ELF-1 (cell line): Measurements from ENCODE around the gene LRP8.

Source experiments
- DNase-seq: peaks from one replicate; pipeline ENCODE4 v3.0.0-alpha.2; 2016; ENCODE audit warnings: low read depth, low spot score

Gene LRP8

DNA sequence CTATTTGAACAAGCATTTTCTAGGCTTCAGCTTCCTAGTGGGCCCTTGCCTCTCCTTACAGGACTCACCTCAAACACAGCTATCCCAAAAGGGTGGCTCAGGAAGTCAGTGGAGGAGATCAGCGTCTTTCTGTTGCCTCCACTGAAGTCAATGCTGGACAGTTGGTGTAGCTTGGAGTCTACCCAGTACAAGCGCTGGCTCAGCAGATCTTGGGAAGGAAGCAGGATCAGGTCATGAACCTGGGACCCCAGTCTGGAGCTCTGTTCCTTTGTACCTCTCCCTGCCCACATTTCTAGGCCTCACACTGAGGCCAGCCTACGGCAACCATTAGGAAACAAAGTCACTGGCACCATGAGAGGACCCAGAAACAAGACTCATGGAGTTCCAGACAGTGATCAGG, 65.9 kb downstream of the LRP8 start:
- no peak for DNase-seq

DNA sequence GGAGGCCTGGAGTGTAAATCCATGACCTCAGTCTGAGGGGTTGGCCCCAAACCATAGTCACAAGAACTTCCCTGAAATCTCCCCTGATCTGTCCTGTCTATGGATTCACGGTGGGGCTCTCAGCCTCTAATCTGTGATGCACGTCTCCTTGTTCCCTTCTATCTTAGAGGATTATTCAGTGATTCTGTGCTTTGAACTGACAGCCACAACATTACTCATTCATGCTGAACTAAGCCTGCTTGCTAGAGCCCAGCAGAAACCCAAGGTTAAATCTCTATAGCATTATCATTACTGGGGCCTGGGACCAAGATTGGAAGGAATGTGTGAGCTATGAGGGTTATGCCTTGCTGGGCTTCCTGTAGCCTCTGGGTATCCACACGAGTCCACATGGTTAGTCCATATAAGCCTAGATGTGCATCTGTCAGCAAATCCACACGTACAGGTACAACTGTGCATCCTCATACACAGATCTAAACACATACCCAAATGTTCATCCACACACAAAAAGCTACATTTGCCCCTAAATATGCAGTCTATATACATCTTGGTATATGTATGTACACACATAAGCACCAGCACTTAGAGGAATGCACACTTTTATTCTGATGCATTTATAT, 67.1 kb downstream of the LRP8 start:
- DNase-seq, result no peak

DNA sequence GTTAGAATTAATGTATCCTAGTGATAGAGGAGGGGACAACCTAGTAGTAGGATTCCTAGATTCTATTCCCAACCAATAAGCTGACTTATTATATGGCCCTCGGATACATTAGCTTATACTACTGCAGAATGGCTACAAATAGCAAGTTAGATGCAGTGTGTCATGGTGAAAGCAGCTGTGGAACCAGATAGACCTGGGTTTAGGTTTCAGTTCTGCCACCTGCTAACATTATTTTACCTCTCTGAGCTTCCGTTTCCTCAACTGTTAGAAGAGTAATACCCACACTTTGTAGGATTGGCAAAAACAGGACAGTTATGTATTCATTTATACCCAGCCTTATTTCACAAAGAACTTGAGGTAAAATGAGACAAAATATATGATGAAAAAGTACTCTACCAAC, 67.9 kb downstream of the LRP8 start:
- no peak for DNase-seq

DNA sequence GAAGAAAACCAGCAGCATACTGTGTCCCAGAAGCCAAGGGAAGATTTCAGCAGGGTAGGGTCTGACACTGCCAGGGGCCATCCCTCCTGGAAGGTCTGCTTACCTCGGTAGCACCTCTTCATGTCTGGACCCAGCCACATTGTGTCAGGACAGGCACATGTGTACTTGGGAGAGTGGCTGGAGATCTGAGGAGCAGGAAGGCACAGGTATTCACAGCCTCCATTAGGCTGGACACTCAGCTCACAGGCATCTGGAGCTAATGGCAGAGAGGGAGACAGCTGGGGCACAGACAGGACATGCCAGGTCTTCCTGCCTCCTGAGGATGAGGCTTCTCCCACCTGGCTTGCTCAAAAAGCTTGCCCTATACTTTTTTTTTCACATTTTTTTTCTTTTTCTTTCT, 69.7 kb downstream of the LRP8 start:
- no peak for DNase-seq

DNA sequence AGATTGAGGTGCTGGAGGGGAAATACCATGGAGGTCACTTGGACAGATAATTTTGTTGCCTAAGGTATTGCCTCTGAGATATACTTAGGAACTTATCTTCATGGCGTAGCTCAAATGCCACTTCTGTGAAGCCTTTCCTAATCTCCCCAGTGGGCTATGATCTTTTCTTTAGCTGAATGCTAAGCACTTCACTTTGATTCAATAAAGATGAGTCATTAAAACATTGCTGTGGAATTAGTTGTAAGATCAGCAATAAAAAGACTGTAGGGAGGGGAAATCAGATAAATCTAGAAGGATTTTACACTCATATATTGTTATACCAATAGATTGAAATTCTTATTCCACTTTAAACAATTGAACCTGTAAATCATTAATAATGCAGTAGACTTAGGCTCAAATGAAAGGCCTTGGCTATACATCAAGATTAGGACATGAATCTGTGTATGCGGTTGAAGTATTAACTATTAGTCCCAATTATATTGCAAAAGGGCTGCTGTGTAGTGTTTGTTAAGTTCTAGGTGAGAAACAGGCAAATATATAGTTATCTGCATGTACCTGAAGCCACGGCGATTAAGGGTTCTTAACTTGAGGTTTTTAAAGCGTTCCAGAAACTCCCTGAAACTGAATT, 70.3 kb downstream of the LRP8 start:
- DNase-seq, result no peak

DNA sequence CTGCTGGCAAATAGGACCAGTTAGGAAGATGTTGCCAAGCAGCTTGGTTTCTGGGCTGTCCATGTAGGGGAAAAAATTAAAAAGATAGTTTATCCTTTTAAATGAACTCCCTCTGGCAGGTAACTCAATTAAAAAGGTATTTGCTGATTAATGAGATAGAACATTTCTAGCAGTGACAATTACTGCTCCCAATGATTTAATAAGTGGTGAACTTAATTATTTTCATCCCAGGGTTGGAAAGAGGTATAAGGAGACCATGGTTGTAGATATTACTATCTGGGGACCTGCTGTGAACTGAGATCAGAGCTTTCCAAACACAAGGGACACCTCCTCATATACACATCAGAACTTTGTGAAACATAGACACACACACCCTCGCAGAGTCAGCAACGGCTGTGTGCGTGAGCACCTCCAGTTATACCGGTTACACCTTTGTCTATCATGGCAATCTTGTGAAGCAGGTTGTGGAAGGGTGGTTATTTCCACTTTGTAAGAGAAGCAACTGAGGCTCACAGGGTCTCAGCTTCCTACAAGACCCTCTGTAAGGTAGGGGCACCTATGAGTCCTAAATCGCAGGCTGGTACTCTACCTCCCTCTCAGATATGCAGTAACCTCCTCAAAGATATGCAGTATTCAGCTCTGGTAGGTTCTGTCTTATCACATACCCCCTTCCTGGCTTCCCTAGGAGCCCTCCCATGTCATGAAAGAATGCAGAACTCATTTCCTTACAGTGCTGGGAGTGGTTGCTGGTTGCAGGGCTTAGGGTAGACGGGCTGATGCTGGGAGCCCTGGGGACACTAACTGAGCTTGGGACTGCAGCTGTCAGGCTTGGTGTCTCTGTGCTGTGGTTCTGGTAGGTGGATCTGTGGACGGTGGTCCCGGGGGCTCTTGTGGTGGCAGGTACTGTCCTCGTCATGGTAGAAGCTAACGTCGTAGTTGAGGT, 71.1 kb downstream of the LRP8 start:
- DNase-seq, result no peak

DNA sequence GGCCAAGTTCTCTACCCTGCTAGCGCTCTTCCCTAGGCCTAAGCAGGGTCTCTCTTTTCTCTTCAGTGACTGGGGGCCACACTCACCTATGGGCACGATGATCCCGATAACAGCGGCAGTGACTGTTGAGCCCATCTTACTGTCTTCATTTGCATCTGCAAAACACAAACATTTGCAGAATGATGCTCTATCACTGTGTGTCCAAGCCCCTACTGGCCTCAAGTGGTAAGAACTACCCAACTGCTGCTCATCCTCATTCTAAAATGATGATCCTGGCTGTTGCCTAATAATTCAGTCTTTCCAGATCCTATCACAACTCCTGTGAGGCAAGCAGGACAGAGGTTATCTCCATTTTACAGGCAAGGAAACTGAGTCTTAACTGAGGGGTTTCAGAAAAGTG, 72.8 kb downstream of the LRP8 start:
- DNase-seq, result no peak

DNA sequence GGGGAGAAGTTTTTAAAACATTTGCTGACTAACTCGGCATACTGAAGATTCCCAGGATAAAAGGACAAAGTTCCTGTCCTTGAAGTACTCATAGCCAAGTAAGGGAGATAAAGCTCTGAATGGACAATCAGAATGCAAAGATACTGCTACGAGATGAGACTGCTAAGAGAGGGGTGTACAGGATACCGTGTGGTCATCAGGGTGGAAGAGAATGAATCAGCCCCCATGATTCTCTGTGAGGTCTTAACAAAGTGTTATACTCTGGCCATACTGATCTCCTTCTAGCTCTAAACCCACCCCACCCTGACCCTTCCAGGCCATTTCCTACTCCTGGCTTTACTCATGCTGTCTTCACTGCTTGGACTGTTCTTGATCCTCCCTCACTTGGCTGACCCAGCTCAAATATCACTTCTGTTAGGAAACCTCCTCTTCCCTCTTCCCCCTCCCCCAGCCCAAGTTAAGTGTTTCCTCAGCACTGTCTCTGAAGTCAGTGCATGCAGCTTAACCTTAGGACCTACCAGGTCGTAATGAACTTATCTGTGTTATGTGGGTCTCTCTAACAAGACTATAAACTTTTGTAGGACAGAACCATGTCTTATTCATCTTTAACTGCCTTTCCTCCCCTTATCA, 73.7 kb downstream of the LRP8 start:
- DNase-seq, result peak; percentile 75

DNA sequence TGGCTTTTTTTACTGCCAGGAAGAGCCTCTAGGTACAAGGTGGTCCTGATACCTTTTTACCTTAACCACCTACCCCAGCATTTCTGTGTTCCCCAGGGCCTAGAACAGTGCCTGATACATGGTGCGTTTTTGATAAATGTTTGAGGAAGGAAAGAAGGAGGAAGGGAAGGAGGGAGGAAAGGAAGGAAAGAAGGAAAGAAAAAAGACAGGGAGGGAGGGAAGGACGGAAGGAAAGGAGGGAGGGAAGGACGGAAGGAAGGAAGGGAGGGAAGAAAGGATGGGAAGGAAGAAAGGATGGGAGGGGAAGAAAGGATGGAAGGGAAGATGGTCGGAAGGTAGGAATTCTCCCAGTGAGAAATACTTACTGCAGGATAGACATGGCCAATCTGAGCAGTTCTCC, 77.5 kb downstream of the LRP8 start:
- DNase-seq, result no peak

DNA sequence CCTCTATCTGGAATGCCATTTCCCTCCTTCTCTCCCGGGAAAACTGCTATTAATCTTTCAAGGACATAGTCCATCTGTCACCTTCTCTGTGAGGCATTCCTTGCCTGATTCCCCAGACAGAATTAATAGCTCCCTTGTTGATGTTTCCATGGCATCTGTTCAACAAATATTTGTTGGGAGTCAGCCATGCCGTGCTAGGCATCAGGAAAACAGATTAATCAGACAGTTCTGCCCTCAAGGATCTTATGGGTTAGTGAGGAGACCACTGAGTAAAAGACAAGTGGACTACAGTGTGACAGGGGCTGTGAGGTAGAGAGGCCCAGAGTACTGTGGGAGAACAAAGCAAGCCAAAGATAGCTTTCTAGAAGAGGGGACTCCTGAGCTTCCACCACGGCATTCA, 78.2 kb downstream of the LRP8 start:
- DNase-seq, result no peak

DNA sequence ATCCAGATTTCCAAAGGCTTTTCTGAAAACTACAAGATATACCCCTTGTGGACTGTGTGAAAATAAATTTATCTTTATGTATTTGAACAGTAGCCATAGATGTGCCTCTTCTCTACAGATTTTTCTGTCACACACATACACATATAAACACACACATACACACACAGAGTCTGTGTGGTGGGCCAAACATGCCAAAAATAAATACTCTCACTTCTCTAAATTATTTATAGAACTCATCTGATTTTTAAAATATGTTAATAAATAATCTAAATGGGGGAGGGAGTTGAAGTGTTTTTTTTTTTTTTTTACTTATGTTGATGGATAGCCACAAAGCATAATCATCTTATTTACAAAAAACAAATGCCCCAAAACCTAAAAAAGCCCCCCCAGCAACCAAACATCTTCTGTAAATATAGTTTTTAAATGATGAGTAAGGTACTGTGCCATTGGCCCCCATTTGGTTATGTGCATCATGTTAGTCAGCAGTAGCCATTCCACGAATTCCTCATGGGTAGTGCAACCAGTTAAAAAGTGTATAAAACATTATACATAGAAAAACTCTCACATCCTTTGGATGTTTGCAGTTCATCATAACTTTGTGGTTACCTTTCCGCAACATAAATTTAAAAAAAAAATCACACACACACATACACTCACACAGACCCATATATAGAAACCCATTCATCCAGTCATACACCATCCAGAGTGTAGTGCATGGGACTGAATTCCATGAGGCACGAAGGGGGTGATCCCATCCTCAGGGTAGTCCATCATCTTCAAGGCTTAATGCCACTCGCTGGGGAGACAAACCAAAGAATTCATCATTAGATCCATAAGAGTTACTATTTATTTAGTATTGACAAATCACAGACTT, 81.4 kb downstream of the LRP8 start:
- DNase-seq, result no peak

DNA sequence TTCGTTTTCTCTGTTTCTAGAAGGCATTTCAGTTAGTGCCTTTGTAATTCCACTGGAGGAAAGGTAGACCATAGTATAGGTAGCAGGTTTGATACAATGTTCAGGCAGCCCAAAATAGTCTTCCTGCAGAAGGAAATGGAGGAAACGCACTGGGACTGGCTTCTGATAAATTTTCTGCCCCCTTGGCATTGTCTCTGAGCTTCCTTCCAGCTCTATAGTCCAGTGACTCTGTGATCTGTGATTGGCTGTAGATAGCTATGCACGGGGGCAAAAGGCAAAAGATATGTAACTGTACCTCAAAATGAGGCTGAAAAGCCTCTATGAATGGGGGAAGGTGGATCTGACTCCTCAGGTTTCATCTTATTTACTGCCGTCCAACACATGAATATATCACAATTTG, 83.7 kb downstream of the LRP8 start:
- DNase-seq, result no peak

DNA sequence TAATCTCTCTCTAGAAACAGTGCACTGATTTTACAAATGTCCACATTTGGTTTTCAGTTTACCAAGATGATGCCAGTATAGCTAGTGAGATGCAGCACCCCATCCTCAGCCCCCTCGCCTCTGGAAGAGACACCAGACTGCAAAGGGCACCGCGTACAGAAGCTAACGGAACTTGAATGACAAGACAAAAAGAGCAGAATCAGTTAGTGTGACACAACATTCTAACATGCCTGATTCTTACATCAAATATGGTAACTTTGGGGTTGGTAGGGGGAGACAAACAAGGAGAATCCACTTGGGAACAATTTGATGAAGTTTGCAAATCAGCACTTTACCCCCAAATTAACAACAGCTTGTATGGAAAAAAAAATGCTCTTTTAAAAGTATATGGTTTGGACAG, 85.5 kb downstream of the LRP8 start:
- DNase-seq, result no peak

DNA sequence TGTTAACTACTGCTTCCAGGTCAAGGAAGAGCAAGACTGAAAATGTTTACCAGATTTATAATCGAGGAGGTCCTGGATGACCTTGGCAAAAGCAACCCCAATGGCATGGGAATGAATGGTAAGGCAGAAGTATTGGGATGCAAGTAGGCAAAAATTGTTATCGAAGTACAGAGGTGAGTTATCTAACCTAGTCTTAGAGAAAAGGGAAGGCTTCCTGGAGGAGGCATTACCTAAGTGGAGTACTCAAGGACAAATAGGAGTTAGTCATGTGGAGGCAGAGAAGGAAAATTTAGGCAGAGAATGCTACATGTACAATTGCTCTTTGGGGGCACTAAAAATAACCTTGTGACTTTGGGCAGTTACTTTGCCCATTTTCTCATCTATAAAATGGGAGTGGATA, 86.0 kb downstream of the LRP8 start:
- no peak for DNase-seq

DNA sequence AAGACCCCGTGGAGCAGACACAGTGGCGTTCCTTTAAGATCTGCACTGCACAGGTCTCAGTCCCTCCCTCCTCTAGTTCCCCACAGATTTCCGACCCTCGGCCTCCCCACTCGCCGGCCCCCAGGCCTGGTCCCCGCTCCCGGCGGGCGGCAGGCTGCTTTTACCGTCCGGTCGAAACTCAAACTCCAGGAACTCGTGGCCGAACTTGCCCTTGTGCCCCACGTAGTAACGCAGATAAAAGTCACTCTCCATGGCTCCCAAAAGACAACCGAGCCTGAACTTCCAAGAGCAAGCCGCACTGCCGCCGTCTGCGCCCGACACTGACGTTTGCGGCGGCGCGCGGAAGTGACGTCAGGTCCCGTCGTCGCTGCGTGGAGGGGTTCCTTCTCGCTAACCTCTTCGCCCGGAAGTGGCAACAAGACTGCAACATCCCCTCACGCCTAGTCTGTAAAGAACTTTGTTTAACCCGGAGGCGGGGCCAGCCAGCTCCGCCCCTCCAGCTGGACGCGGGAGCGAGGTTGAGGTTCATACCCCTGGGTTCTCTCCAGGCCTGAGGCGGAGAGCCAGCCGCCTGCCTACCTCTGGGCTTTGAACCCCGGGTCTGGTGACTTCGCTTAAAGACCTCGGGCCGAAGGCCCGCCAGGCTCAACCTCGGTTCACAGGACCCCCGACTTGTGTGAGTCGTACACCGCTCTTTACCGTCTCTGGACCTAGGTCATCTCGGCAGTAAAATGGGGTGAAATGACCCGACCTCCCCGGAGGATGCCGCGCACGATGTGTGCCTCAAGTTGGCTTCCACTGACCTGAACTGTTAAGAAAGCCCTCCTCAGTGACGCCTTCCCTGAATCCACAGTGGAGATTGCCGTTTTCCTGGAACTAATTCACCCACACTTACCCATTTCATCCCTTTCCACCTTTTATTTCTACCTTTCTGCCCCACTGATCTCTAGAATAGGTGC, 89.4 kb downstream of the LRP8 start, which contains the start of gene MAGOH:
MAGOH (minus strand) TSS at position 322 of the 959 bp plus-strand sequence; CDS start at position 252, 70 bp downstream.
- DNase-seq, result peak; percentile 99

DNA sequence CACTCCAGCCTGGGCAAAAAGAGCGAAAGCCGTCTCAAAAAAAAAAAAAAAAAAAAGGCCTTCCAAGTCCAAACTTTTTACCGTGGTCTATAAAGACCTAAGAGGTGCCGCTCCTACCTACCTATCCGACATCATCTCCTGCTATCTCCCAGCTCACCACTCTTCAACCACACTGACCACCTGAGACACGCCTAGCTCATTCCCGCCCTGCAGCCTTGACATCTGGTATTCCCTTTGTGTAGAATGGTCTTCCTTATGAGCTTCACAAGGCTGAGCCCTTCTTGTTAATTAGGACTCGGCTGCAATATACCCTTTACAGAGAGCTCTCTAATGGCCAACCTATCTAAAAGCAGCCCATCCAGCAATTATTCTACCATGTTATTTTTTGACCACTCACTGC, 90.2 kb downstream of the LRP8 start:
- DNase-seq, result no peak

DNA sequence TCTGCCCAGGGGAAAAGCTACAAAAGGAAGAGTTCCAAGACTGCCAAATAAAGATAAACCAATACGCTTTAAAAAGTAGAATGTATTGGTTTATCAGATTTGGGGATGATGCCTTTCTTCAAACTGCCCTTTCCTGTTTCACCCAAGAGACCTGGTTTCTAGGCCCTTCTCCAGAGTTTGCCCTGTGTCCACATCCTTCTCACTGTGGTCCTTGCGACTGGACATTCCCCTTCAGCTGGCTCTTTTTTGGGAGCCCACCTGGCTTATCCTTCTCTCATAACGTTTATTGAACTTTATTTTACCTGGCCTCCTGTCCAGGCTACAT, 106.9 kb downstream of the LRP8 start:
- no peak for DNase-seq

DNA sequence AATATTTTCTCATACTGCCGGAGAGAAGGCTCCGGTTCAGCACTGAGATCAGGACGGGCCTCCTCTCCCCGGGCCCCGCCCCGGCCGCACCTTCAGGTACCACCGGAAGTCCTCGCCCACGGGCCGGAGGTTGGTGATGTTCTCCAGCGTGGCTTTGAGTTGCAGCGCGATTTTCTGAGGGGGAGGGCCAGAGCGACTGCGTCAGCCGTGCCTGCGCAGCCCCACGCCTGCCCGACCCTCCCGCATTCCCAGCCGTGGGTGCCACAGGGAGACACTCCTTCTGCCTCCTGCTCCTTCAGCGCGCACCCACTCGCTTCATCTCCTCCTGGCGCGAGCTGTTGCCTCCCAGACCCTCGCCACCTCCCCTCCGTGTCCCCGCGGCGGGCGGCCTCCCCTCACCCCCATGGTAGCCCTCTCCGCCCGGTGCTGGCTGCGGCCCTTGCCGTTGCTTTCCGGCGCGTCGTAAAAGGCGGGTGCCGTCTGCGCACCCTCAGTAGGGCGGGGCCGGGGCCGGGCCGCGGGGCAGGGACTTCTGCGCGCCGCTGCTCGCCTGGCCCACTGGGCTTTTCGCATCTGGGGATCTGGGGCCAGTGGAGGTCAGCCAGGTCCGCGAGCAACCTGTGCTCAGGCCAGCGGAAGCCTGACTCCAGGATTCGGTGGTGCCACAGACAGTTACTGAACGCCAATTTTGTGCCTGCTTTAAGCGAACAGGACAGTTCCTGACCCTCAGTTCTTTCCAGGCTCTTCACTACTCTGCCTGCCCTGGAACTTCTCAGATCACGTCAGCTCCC, 107.5 kb downstream of the LRP8 start, which contains the start of gene CZIB:
CZIB (minus strand) TSS at position 464 of the 791 bp plus-strand sequence; CDS start at position 405, 59 bp downstream.
- peak; percentile 92 for DNase-seq

DNA sequence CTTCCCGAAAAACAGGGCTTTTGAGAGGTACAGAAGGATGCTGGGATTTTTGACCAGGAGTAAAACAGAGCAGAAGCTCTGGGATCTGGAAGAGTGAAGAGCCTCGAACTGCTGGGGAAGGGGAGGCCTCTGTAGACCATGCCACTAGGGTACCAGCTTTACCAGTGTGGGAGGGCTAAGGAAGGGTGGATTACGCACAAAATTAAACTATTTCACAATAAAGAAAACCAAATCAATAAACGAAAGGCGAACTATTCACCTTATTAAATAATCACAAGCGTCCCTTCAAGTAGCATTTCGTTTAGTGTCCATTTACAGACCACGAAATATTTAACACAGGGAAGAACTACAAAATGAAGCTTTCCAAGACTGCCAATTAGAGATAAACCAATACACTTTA, 108.2 kb downstream of the LRP8 start:
- no peak for DNase-seq
